NCI-H1694 (cell line): ENCODE measurements around the gene PRRX1.

ENCODE experiments used
- DNase-seq: peaks from one replicate; lab custom pipeline; 2025; lab: John Stamatoyannopoulos, UW

The PRRX1 gene

DNA sequence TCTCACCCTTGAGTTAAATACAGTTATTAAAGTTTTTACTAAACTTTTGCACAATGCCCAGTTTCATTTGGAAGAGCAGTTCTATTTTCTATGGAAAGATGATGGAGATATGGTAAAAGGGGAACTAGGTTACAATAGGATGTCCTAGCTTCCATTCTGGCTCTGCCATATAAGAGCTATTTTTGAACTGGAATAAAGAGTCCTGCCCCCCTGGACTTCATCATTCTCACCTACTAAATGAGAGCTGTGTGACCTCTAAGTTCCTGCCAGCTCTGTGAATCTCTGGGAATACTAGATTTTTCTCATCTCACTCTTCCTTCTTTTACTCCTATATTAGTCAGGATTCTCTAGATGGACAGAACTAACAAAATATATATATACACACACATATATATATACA is 106.3 kb downstream of the PRRX1 start:
- DNase-seq: no peak

DNA sequence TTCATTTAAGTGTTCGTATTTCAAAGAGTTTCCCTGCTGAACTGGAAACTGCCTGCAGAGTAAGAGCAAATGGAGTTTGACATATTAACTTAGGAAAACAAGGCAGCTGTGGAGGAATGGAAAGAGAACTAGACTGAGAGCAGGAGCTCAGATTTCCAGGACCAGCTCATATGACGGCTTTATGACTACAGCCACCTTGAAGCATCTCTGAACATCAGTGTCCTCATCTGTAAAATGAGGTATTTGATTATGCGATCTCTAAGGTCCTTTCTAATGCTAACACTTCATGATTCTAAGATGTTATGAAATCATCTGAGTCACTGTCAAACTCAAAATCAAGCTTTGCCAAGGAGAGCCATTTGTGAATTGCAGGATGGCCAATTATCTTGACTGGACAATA is 112.3 kb downstream of the PRRX1 start:
- no peak for DNase-seq

DNA sequence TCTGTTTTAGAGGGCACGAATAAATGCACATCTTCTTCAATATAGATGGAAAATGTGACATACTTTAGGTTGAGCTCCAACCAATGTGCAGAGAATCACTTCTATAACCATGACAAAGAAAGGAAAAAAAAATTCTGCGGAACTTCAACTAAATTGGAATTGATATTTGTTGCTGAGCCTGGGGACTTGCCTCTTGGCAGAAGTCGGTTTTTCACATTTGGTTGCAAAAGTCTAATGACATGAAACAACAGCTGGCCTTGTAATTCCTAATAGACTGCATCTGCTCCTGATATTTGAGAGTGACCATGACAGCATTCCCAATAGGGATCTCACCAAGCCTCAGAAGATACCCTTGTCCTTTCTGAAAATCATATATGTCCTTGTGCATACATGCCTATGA is 112.8 kb downstream of the PRRX1 start:
- no peak for DNase-seq
